HG03378 (cell line): ENCODE data around the gene THBD.

Source experiments
- ATAC-seq: cut with Tn5 transposase; IDR thresholded peaks from one replicate; pipeline ENCODE4 v1.9.1; 2021; ENCODE audit warnings: mild to moderate bottlenecking, moderate library complexity; ENCODE audit not compliant: unreplicated experiment

THBD gene

GRCh38 chr20:23018941-23019340 is 30.5 kb downstream of the THBD start:
- ATAC-seq = no peak

GRCh38 chr20:23018432-23018831 is 31.0 kb downstream of the THBD start:
- no peak for ATAC-seq

- ATAC-seq = no peak
Measured at GRCh38 chr20:23017516-23017915, 32.0 kb downstream of the THBD start.

- ATAC-seq = no peak
Measured at GRCh38 chr20:23013429-23013828, 36.0 kb downstream of the THBD start.

GRCh38 chr20:23011008-23011721 is 38.3 kb downstream of the THBD start:
- ATAC-seq = no peak

- ATAC-seq = no peak
Measured at GRCh38 chr20:23010096-23010495, 39.4 kb downstream of the THBD start.

- ATAC-seq = no peak
Measured at GRCh38 chr20:23009636-23010035, 39.8 kb downstream of the THBD start.

- ATAC-seq = no peak
Measured at GRCh38 chr20:23008667-23009066, 40.8 kb downstream of the THBD start.

GRCh38 chr20:23007886-23008655 is 41.4 kb downstream of the THBD start:
- no peak for ATAC-seq

- ATAC-seq = no peak
Measured at GRCh38 chr20:23007462-23007861, 42.0 kb downstream of the THBD start.

- no peak for ATAC-seq
Measured at GRCh38 chr20:23005776-23006175, 43.7 kb downstream of the THBD start.

- ATAC-seq = no peak
Measured at GRCh38 chr20:23003881-23004460, 45.5 kb downstream of the THBD start.

GRCh38 chr20:23003077-23003635 is 46.3 kb downstream of the THBD start:
- ATAC-seq = no peak

GRCh38 chr20:23002276-23002675 is 47.2 kb downstream of the THBD start:
- ATAC-seq = no peak

GRCh38 chr20:23000232-23000947 is 49.1 kb downstream of the THBD start:
- no peak for ATAC-seq

- no peak for ATAC-seq
Measured at GRCh38 chr20:22999756-23000155, 49.7 kb downstream of the THBD start.

GRCh38 chr20:22998476-22998875 is 51.0 kb downstream of the THBD start:
- ATAC-seq = no peak

- no peak for ATAC-seq
Measured at GRCh38 chr20:22995923-22996322, 53.5 kb downstream of the THBD start.
